SK-N-MC (cell line): Measurements from ENCODE around the gene DAO.

Experiments
- EZH2 ChIP-seq: fragments of 200-600 bp; sonication (generic); IDR thresholded peaks from one replicate; pipeline ENCODE4 v1.6.1; 2017; ENCODE audit warnings: antibody characterized with exemption
- FOXP2 ChIP-seq: optimal IDR thresholded peaks from 2 replicates; pipeline ENCODE3; 2011; ENCODE audit warnings: mild to moderate bottlenecking, moderate library complexity; ENCODE audit not compliant: insufficient read depth; ENCODE audit errors: extremely low read length, control extremely low read depth
- POLR2AphosphoS5 ChIP-seq: IDR thresholded peaks from 2 replicates; pipeline ENCODE4 v1.6.1; 2012; ENCODE audit warnings: mild to moderate bottlenecking, low read depth, low read length, borderline replicate concordance

DNA sequence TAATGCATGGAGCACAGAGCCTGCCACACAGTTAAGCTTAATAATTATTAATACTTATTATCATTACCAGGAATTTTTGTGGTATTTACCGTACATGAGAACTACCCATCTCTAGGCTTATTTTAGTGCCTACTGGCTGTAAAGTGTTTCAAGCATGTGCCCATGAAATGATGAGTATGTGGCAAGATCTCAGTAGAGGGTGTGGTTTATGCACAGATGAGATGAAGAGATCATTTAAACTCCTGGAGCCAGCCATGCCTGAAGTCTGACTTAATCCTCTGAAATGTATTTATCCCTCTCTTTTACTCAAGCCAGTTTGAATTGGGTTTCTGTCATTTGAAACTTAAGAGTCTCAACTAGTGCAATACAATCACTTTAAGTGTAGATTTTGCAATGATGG is 60.2 kb downstream of the DAO start:
- TF ChIP-seq EZH2 (no peak), POLR2AphosphoS5 (no peak), FOXP2 (no peak)
